ENCODE measurements around the gene CYP39A1.

CYP39A1 gene

GRCh38 chr6:46509981-46510510 lies 142.6 kb downstream of the CYP39A1 start:
- FAIRE-seq = no peak

GRCh38 chr6:46509063-46509462 lies 143.6 kb downstream of the CYP39A1 start:
- no peak for FAIRE-seq

- peak; percentile 99 for FAIRE-seq
Observed at GRCh38 chr6:46507426-46507825, 145.2 kb downstream of the CYP39A1 start.

- no peak for FAIRE-seq
Observed at GRCh38 chr6:46505693-46506512, 146.7 kb downstream of the CYP39A1 start.

GRCh38 chr6:46504242-46504641 lies 148.4 kb downstream of the CYP39A1 start:
- no peak for FAIRE-seq

- FAIRE-seq = no peak
Observed at GRCh38 chr6:46502486-46503119, 150.0 kb downstream of the CYP39A1 start.

GRCh38 chr6:46501136-46502089 lies 151.2 kb downstream of the CYP39A1 start:
- FAIRE-seq = no peak

- FAIRE-seq = no peak
Observed at GRCh38 chr6:46500382-46500781, 152.2 kb downstream of the CYP39A1 start.

Data from islet of Langerhans (tissue), 1 donor.